Measurements from ENCODE around the gene PCBD2. TPM values are rescaled to one million over a fixed set of nuclear protein-coding genes. Genes with fewer than 3 reads are reported as not detected.
"Not testable (repeated sequence)": the region's sequence is repeated elsewhere in the genome, so short reads cannot be mapped to it uniquely, and the experiment has no call there.

PCBD2 gene
- polyA plus RNA-seq, 3 donors = 8.1 to 23.0 (median 16.5) TPM

- not testable (repeated sequence) for DNase-seq
Measured at GRCh38 chr5:134998068-134998467, 93.1 kb downstream of the PCBD2 start.

- no peak for DNase-seq
Measured at GRCh38 chr5:135004376-135004775, 99.4 kb downstream of the PCBD2 start.

- no peak for DNase-seq
Measured at GRCh38 chr5:135005076-135005475, 100.1 kb downstream of the PCBD2 start.

GRCh38 chr5:135007305-135007704 is 102.4 kb downstream of the PCBD2 start:
- no peak for DNase-seq

GRCh38 chr5:135007749-135008363 is 102.9 kb downstream of the PCBD2 start:
- no peak for DNase-seq

- no peak for DNase-seq
Measured at GRCh38 chr5:135008556-135008955, 103.6 kb downstream of the PCBD2 start.

- no peak for DNase-seq
Measured at GRCh38 chr5:135008981-135009735, 104.2 kb downstream of the PCBD2 start.

GRCh38 chr5:135009736-135010501 is 105.0 kb downstream of the PCBD2 start:
- no peak for DNase-seq

- no peak for DNase-seq
Measured at GRCh38 chr5:135010502-135011354, 105.8 kb downstream of the PCBD2 start.

GRCh38 chr5:135011355-135012032 is 106.6 kb downstream of the PCBD2 start:
- DNase-seq = no peak

GRCh38 chr5:135012033-135012588 is 107.2 kb downstream of the PCBD2 start:
- DNase-seq = no peak

Other genes starting within 250 kb of the PCBD2 start
- 10 to 100 TPM; 59.3 to 60.3 (median 59.8) TPM for gene CAMLG, start 166.6 kb upstream of the PCBD2 start, polyA plus RNA-seq (ENCODE audit: insufficient read length in 3 of 3)
- 100 to 1,000 TPM in 1 of 3 donors, 10 to 100 TPM in 2; 73.8 to 101 (median 84.7) TPM for gene DDX46, start 146.4 kb upstream of the PCBD2 start, polyA plus RNA-seq (ENCODE audit: insufficient read length in 3 of 3)
- gene C5orf24, start 59.2 kb upstream of the PCBD2 start, polyA plus RNA-seq (ENCODE audit: insufficient read length in 3 of 3) = 100 to 1,000 TPM in 1 of 3 donors, 10 to 100 TPM in 2; 78.1 to 106 (median 96.4) TPM
- 10 to 100 TPM; 73.8 to 88.1 (median 84.9) TPM for gene TXNDC15, start 30.8 kb upstream of the PCBD2 start, polyA plus RNA-seq (ENCODE audit: insufficient read length in 3 of 3)
- 1 to 10 TPM; 1.0 to 1.8 (median 1.5) TPM for gene CATSPER3, start 62.8 kb downstream of the PCBD2 start, polyA plus RNA-seq (ENCODE audit: insufficient read length in 3 of 3)
- under 1 TPM in 1 of 3 donors, not detected in 2; 0.09 TPM for gene PITX1, start 129.1 kb downstream of the PCBD2 start, polyA plus RNA-seq (ENCODE audit: insufficient read length in 3 of 3)

Data from renal pelvis (tissue), 4 donors.